Fibroblast of pulmonary artery (primary cell): ENCODE measurements around the gene SMYD3.
"Not testable (repeated sequence)": the region's sequence is repeated elsewhere in the genome, so short reads cannot be mapped to it uniquely, and the experiment has no call there.

ENCODE experiments used
- DNase-seq: peaks from one replicate; pipeline ENCODE4 v3.0.0-alpha.2; 2010; ENCODE audit warnings: low read depth
- H3K4me3 ChIP-seq: replicated peaks from 2 replicates; pipeline ENCODE4 v1.5.1; 2011; ENCODE audit warnings: low read depth, mild to moderate bottlenecking, control low read depth, low read length, moderate library complexity
- CTCF ChIP-seq: IDR thresholded peaks from 2 replicates; pipeline ENCODE4 v1.5.1; 2011; ENCODE audit warnings: mild to moderate bottlenecking, control low read depth, low read length, inconsistent platforms; ENCODE audit errors: missing control alignments

The SMYD3 gene

GRCh38 chr1:245979589-245979988 is 527.5 kb downstream of the SMYD3 start:
- no peak for DNase-seq
- no peak for TF ChIP-seq CTCF
- no peak overlapping the region for H3K4me3 ChIP-seq

- DNase-seq = no peak
- no peak overlapping the region for H3K4me3 ChIP-seq
- no peak for TF ChIP-seq CTCF
Observed at GRCh38 chr1:245978915-245979314, 528.2 kb downstream of the SMYD3 start.

GRCh38 chr1:245972476-245972875 is 534.6 kb downstream of the SMYD3 start:
- no peak for TF ChIP-seq CTCF
- H3K4me3 ChIP-seq = no peak overlapping the region
- no peak for DNase-seq

GRCh38 chr1:245971711-245972085 is 535.4 kb downstream of the SMYD3 start:
- DNase-seq = no peak

GRCh38 chr1:245971076-245971710 is 535.9 kb downstream of the SMYD3 start:
- not testable (repeated sequence) for H3K4me3 ChIP-seq, DNase-seq

More at GRCh38 chr1:245971711-245972085, 535.4 kb downstream of the SMYD3 start:
- H3K4me3 ChIP-seq = no peak overlapping the region
- no peak for TF ChIP-seq CTCF

GRCh38 chr1:245969283-245969682 is 537.8 kb downstream of the SMYD3 start:
- TF ChIP-seq CTCF = no peak
- DNase-seq = peak; percentile 66
- no peak overlapping the region for H3K4me3 ChIP-seq

GRCh38 chr1:245968775-245969174 is 538.3 kb downstream of the SMYD3 start:
- no peak for TF ChIP-seq CTCF
- H3K4me3 ChIP-seq = no peak overlapping the region
- DNase-seq = no peak

- no peak overlapping the region for H3K4me3 ChIP-seq
- no peak for TF ChIP-seq CTCF
- no peak for DNase-seq
Observed at GRCh38 chr1:245965398-245965797, 541.7 kb downstream of the SMYD3 start.
